VCaP (cell line): ENCODE results near the gene KLRC4.

Experiments used
- H3K27ac ChIP-seq: fragments of 450-650 bp; 2 replicates; pipeline ENCODE4 v1.5.1; 2017
- TF ChIP-seq, protein P1 (sequence below): fragments of 450-650 bp; conservative IDR thresholded peaks from 2 replicates; pipeline ENCODE4 v1.5.1; 2017; ENCODE audit warnings: mild to moderate bottlenecking, moderate library complexity

The KLRC4 gene

GRCh38 chr12:10363914-10364814 is 45.4 kb downstream of the KLRC4 start:
- H3K27ac ChIP-seq, result peak overlapping the region; percentile 96
- TF ChIP-seq, protein P1, sequence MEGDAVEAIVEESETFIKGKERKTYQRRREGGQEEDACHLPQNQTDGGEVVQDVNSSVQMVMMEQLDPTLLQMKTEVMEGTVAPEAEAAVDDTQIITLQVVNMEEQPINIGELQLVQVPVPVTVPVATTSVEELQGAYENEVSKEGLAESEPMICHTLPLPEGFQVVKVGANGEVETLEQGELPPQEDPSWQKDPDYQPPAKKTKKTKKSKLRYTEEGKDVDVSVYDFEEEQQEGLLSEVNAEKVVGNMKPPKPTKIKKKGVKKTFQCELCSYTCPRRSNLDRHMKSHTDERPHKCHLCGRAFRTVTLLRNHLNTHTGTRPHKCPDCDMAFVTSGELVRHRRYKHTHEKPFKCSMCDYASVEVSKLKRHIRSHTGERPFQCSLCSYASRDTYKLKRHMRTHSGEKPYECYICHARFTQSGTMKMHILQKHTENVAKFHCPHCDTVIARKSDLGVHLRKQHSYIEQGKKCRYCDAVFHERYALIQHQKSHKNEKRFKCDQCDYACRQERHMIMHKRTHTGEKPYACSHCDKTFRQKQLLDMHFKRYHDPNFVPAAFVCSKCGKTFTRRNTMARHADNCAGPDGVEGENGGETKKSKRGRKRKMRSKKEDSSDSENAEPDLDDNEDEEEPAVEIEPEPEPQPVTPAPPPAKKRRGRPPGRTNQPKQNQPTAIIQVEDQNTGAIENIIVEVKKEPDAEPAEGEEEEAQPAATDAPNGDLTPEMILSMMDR, result no peak

DNA sequence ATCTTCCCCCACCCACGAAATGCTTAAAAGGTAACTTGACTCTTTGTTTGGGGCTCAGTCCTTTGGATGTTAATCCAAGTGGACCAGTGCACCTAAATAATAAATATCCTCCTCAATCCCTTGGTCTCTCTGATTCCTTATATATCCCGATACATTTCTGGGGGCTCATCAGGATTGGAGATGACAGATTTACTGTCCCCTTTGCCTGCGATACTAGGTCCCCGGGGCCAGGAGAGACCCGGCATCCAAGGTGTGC is 46.0 kb downstream of the KLRC4 start:
- H3K27ac ChIP-seq, result peak overlapping the region; percentile 96
- TF ChIP-seq, protein P1, result no peak

GRCh38 chr12:10362828-10363657 is 46.5 kb downstream of the KLRC4 start:
- TF ChIP-seq, protein P1, result no peak
- H3K27ac ChIP-seq, result peak overlapping the region; percentile 96

- peak overlapping the region; percentile 96 for H3K27ac ChIP-seq
- TF ChIP-seq, protein P1, result no peak
Observed at GRCh38 chr12:10362325-10362724, 47.2 kb downstream of the KLRC4 start.

GRCh38 chr12:10361622-10362021 is 47.9 kb downstream of the KLRC4 start:
- H3K27ac ChIP-seq, result peak overlapping the region; percentile 96
- TF ChIP-seq, protein P1, result no peak

- H3K27ac ChIP-seq, result peak overlapping the region; percentile 96
- TF ChIP-seq, protein P1, result no peak
Observed at GRCh38 chr12:10361084-10361483, 48.5 kb downstream of the KLRC4 start.

GRCh38 chr12:10358969-10359368 is 50.6 kb downstream of the KLRC4 start:
- TF ChIP-seq, protein P1, result no peak
- H3K27ac ChIP-seq, result no peak overlapping the region
